SK-N-SH treated with all-trans-retinoic acid at 6 μM for 48 hours (cell line): ENCODE data around the gene IRAK4.

ENCODE experiments used
- ATAC-seq: fragments of 200-7000 bp; cut with Tn5 transposase; 3 replicates; pipeline ENCODE4 v1.9.1; 2020; ENCODE audit warnings: mild to moderate bottlenecking, moderate library complexity
- BACH2 ChIP-seq: fragments of 250-450 bp; sonication (Bioruptor Pico); IDR thresholded peaks from 2 replicates; pipeline ENCODE4 v1.9.0; 2021; ENCODE audit warnings: mild to moderate bottlenecking, borderline replicate concordance
- CSDC2 ChIP-seq: fragments of 250-450 bp; sonication (Bioruptor Pico); IDR thresholded peaks from 2 replicates; pipeline ENCODE4 v1.5.0; 2020; ENCODE audit warnings: mild to moderate bottlenecking, moderate library complexity
- ESRRG ChIP-seq: fragments of 250-450 bp; sonication (Bioruptor Pico); IDR thresholded peaks from 2 replicates; pipeline ENCODE4 v1.6.1; 2021; ENCODE audit warnings: mild to moderate bottlenecking
- GLIS3 ChIP-seq: fragments of 250-450 bp; sonication (Bioruptor Pico); IDR thresholded peaks from 2 replicates; pipeline ENCODE4 v1.5.0; 2020; ENCODE audit warnings: mild to moderate bottlenecking, moderate library complexity
- ISL1 ChIP-seq: fragments of 250-450 bp; sonication (Bioruptor Pico); IDR thresholded peaks from 2 replicates; pipeline ENCODE4 v2.1.2; 2022; ENCODE audit warnings: mild to moderate bottlenecking, moderate library complexity
- POU6F1 ChIP-seq: fragments of 250-450 bp; sonication (Bioruptor Pico); IDR thresholded peaks from 2 replicates; pipeline ENCODE4 v1.8.0; 2021; ENCODE audit warnings: low read depth, mild to moderate bottlenecking, moderate library complexity, borderline replicate concordance
- PPARA ChIP-seq: fragments of 250-450 bp; sonication (Bioruptor Pico); IDR thresholded peaks from 2 replicates; pipeline ENCODE4 v1.5.0; 2020; ENCODE audit warnings: mild to moderate bottlenecking, borderline replicate concordance
- RARB ChIP-seq: fragments of 250-450 bp; sonication (Bioruptor Pico); IDR thresholded peaks from 2 replicates; pipeline ENCODE4 v1.8.0; 2021; ENCODE audit warnings: mild to moderate bottlenecking, moderate library complexity
- SNAI2 ChIP-seq: fragments of 250-450 bp; sonication (Bioruptor Pico); IDR thresholded peaks from 2 replicates; pipeline ENCODE4 v1.5.0; 2020; ENCODE audit warnings: mild to moderate bottlenecking, moderate library complexity
- TCF4 ChIP-seq: fragments of 250-450 bp; sonication (Bioruptor Pico); IDR thresholded peaks from 2 replicates; pipeline ENCODE4 v1.8.0; 2021; ENCODE audit warnings: mild to moderate bottlenecking, moderate library complexity, borderline replicate concordance
- TOX ChIP-seq: fragments of 250-450 bp; sonication (Bioruptor Pico); IDR thresholded peaks from 2 replicates; pipeline ENCODE4 v1.8.0; 2021; ENCODE audit warnings: mild to moderate bottlenecking, moderate library complexity, borderline replicate concordance
- TSHZ2 ChIP-seq: fragments of 250-450 bp; sonication (Bioruptor Pico); IDR thresholded peaks from 2 replicates; pipeline ENCODE4 v1.5.0; 2020; ENCODE audit warnings: mild to moderate bottlenecking, moderate library complexity
- ZC3H10 ChIP-seq: fragments of 250-450 bp; sonication (Bioruptor Pico); IDR thresholded peaks from 2 replicates; pipeline ENCODE4 v1.5.1; 2021; ENCODE audit warnings: mild to moderate bottlenecking, moderate library complexity
- ZFP30 ChIP-seq: fragments of 450-650 bp; formaldehyde crosslinking; IDR thresholded peaks from 2 replicates; pipeline ENCODE4 v1.5.0; 2022; ENCODE audit warnings: mild to moderate bottlenecking, moderate library complexity
- ZNF565 ChIP-seq: fragments of 450-650 bp; formaldehyde crosslinking; conservative IDR thresholded peaks from 2 replicates; pipeline ENCODE4 v1.5.0; 2020; ENCODE audit warnings: low read depth, mild to moderate bottlenecking, moderate library complexity
- ZNF70 ChIP-seq: fragments of 450-650 bp; formaldehyde crosslinking; IDR thresholded peaks from 2 replicates; pipeline ENCODE4 v1.5.0; 2020; ENCODE audit warnings: mild to moderate bottlenecking, moderate library complexity
- TF ChIP-seq, protein P1 (sequence below): fragments of 250-450 bp; sonication (Bioruptor Pico); IDR thresholded peaks from 2 replicates; pipeline ENCODE4 v1.8.0; 2020; ENCODE audit warnings: mild to moderate bottlenecking, moderate library complexity, borderline replicate concordance
- TF ChIP-seq, protein P2 (sequence below): fragments of 250-450 bp; sonication (Bioruptor Pico); IDR thresholded peaks from 2 replicates; pipeline ENCODE4 v1.5.1; 2021; ENCODE audit warnings: mild to moderate bottlenecking, moderate library complexity

The IRAK4 gene

GRCh38 chr12:43728698-43729097, 30.1 kb upstream of the IRAK4 start:
- TF ChIP-seq GLIS3 (CRISPR knock-in tag): no peak
- TF ChIP-seq, protein P1, sequence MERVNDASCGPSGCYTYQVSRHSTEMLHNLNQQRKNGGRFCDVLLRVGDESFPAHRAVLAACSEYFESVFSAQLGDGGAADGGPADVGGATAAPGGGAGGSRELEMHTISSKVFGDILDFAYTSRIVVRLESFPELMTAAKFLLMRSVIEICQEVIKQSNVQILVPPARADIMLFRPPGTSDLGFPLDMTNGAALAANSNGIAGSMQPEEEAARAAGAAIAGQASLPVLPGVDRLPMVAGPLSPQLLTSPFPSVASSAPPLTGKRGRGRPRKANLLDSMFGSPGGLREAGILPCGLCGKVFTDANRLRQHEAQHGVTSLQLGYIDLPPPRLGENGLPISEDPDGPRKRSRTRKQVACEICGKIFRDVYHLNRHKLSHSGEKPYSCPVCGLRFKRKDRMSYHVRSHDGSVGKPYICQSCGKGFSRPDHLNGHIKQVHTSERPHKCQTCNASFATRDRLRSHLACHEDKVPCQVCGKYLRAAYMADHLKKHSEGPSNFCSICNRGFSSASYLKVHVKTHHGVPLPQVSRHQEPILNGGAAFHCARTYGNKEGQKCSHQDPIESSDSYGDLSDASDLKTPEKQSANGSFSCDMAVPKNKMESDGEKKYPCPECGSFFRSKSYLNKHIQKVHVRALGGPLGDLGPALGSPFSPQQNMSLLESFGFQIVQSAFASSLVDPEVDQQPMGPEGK (CRISPR knock-in tag): no peak
- TF ChIP-seq ZC3H10 (CRISPR knock-in tag): no peak
- no peak for TF ChIP-seq TSHZ2 (CRISPR knock-in tag)
- no peak for TF ChIP-seq SNAI2 (CRISPR knock-in tag)
- no peak for TF ChIP-seq ISL1 (CRISPR knock-in tag)
- TF ChIP-seq TOX (CRISPR knock-in tag): no peak
- TF ChIP-seq ZFP30 (CRISPR knock-in tag): no peak
- TF ChIP-seq RARB (CRISPR knock-in tag): no peak
- TF ChIP-seq TCF4 (CRISPR knock-in tag): no peak
- no peak for TF ChIP-seq BACH2 (CRISPR knock-in tag)
- TF ChIP-seq ESRRG (CRISPR knock-in tag): no peak
- TF ChIP-seq POU6F1 (CRISPR knock-in tag): no peak
- TF ChIP-seq, protein P2, sequence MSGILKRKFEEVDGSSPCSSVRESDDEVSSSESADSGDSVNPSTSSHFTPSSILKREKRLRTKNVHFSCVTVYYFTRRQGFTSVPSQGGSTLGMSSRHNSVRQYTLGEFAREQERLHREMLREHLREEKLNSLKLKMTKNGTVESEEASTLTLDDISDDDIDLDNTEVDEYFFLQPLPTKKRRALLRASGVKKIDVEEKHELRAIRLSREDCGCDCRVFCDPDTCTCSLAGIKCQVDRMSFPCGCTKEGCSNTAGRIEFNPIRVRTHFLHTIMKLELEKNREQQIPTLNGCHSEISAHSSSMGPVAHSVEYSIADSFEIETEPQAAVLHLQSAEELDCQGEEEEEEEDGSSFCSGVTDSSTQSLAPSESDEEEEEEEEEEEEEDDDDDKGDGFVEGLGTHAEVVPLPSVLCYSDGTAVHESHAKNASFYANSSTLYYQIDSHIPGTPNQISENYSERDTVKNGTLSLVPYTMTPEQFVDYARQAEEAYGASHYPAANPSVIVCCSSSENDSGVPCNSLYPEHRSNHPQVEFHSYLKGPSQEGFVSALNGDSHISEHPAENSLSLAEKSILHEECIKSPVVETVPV: no peak
- ATAC-seq: no peak

GRCh38 chr12:43730283-43730682, 28.5 kb upstream of the IRAK4 start:
- TF ChIP-seq PPARA (CRISPR knock-in tag) (no peak), RARB (CRISPR knock-in tag) (no peak), CSDC2 (CRISPR knock-in tag) (no peak), TOX (CRISPR knock-in tag) (no peak), ISL1 (CRISPR knock-in tag) (no peak), ZC3H10 (CRISPR knock-in tag) (no peak), ZNF70 (CRISPR knock-in tag) (no peak), POU6F1 (CRISPR knock-in tag) (no peak), ZNF565 (CRISPR knock-in tag) (no peak), TCF4 (CRISPR knock-in tag) (no peak), TSHZ2 (CRISPR knock-in tag) (no peak)
- ATAC-seq: no peak
